GM20000 (cell line): ENCODE results near the gene TRPM5.

Experiments
- DNase-seq: peaks from one replicate; pipeline ENCODE4 v3.0.0; 2012; ENCODE audit warnings: low spot score
- CTCF ChIP-seq: IDR thresholded peaks from 2 replicates; pipeline ENCODE4 v1.5.1; 2012; ENCODE audit warnings: mild to moderate bottlenecking, control low read depth; ENCODE audit errors: extremely low read depth, missing control alignments

Gene TRPM5

DNA sequence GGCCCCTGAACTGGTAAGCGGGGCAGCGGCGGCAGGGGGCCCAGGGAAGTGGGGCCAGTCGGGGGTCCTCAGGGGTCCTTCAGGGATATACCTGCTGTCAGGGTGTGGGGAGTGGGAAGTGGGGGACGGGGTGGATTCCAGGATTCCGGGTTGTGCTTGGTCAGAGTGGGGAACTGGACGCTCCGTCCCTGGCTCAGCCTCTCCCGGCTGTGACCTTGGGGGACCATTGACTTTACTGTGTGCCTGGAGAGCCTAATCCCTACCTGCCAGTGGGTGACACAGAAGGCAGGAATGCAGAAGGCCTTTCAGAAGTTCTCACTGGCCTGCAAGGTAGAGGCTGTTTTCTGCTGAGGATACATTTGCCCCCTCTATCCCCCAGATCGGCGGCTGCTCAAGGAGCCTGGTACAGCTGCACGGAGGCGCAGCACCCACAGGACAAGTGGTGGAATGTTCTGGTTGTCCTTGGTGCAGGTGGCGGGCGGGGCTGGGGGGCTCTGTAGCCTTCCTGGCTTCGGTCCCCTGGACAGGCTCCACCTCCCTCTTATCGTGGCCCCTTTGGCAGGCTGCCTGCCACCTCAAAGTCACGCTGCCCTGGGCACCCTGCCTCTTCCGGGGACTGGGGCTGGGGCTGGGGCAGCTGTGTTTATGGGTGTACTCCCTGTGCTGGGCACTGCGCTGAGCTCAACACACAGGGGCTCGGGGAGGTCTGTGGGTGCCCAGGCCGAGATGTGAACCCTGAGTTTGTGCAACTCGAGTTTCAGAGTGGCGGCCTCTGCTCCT, 18.9 kb upstream of the TRPM5 start:
- DNase-seq: no peak
- no peak for TF ChIP-seq CTCF

GRCh38 chr11:2462543-2462985, 18.2 kb upstream of the TRPM5 start:
- no peak for DNase-seq
- no peak for TF ChIP-seq CTCF

- no peak for TF ChIP-seq CTCF
- DNase-seq: no peak
These were observed 17.7 kb upstream of the TRPM5 start for GRCh38 chr11:2461956-2462542.

- TF ChIP-seq CTCF: no peak
- DNase-seq: no peak
These were observed 17.1 kb upstream of the TRPM5 start for GRCh38 chr11:2461253-2461955.

DNA sequence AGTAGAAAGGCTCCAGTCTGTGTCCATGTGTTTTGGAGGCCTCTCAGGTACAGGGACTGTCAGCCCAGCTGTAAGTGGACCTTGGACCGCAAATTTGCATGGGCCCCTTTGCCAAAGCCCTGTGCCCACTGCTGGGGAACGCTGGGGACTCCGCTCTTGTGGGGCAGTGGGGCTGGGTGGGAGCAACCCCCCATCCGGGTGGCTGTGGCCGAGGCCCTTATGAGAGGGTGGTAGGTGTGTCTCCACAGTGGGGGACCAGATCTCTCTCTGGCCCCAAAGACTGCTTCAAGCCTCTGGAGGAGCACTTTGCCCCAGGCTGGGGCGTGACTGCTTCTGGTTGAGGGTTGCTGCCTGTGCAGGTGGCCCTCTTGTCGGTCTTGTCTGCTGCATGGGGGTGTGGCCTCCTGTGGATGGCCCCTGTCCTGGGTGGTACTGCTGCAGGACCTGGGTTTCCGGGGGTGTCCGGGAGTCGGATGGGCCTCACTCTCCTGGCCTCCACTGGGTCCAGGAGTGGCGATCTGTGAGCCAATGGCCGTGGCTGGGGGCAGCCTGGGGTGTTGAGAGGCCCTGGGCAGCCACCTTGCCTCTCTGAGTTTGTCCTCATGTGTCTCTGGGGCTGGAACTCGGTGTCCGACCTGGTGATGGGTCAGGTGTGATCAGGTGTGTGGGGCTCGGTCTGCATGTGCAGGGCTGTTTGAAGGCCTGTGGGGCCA, 16.4 kb upstream of the TRPM5 start:
- no peak for TF ChIP-seq CTCF
- DNase-seq: no peak

DNA sequence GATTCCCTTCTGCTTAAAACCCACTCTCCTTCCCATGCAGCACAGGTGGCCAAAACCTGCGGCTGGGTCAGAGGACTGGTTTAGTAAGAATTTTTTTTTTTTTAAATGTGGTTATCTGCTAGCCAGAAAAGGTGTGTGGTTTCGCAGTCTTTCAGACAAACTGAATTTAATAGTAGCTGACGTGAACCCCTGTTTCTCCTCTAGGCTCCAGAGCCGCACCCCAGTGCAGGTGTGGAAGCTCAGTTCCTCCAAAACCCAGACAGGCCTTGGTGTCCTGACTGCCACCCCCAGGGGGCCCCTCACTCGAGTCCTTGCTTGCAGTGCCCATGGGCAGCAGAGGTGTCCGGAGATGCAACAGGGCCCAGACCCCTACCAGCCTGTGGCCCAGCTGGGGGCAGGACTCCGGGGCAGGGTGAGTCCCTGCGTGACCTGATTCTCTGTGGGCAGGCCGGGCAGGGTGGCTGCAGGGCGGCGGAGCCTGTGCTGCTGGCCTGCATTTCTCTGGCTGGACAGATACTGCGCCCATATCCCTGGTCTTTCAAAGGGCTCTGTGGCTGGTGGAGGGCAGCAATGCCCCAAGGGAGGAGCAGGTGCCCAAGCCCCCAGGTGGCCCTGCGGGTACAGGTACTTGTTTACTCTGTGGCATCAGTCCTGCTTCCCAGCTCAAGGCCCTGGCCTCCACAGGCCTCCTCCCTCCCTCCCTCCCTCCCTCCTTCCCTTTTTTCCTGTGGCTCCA, 15.7 kb upstream of the TRPM5 start:
- TF ChIP-seq CTCF: no peak
- no peak for DNase-seq
